ENCODE data around the gene MAP4K4.
A peak's percentile ranks its signal among the peaks of the same experiment; 100 is the strongest.
"Not testable (repeated sequence)": the region's sequence is repeated elsewhere in the genome, so short reads cannot be mapped to it uniquely, and the experiment has no call there.

Gene MAP4K4

DNA sequence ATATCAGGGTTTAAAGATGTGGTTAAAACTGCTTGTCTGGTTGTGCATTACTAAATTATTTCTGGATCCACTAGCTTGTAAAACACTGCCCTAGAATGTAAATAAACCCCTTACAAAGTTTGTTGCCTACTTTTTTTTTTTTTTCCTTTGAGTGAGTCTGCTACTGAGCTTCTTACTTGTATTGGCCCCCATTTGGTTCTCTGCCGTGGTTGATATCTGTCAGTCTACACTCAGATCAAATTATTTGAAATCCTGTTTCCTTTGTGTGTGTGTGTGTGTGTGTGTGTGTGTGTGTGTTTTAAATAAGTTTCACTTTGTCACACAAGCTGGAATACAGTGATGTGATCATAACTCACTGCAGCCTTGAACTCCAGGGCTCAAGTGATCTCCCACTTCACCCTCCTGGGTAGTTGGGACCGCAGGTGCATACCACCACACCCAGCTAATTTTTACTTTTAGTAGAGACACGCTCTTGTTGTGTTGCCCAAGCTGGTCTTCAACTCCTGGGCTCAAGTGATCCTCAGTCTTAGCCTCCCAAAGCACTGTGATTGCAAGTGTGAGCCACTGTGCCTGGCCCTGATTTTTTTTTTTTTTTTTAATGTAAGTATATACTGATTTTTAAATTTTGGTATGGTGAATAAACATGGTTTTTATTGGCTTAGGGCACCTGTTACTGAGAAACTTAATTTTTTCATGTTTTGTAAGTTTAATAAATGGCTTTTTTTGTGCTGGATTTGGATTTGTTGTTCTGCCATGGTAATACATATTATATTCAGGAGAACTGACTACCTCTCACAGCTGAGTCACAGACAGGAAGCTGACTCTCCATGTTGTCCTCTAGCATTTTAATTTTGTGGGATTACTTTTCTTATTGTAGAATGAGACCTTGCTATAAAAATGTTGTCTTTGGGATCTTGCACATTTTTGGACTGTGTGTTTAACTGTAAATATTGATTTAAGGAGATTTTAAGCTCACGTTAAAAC is 48.5 kb downstream of the MAP4K4 start:
- no peak for DNase-seq

GRCh38 chr2:101748000-101748399 is 50.5 kb downstream of the MAP4K4 start:
- DNase-seq, result no peak

DNA sequence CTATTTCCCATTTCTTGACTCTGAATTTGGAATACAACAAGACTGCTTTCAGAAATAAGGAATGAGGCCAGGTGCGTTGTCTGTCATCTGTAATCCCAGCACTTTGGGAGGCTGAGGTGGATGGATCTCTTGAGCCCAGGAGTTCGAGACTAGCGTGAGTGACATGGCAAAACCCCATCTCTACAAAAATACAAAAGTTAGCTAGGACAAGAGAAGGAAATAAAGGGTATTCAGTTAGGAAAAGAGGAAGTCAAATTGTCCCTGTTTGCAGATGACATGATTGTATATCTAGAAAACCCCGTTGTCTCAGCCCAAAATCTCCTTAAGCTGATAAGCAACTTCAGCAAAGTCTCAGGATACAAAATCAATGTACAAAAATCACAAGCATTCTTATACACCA is 51.0 kb downstream of the MAP4K4 start:
- not testable (repeated sequence) for DNase-seq

DNA sequence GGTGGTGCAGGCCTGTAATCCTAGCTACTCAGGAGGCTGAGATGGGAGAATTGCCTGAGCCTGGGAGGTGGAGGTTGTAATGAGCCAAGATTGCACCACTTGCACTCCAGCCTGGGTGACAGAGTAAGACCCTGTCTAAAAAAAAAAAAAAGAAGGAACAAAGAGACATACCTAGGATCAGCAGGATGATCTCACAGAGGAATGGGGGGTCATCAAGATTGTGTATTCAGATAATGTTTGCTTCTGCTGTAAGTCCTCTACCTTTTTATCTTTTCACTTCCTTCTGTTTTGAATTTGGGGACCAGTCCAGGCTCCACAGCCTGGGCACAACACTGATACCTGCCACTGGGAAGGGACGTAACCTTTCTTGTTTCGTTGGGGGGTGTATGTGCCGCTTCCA is 53.2 kb downstream of the MAP4K4 start:
- no peak for DNase-seq

GRCh38 chr2:101751276-101751815 is 53.8 kb downstream of the MAP4K4 start:
- no peak for DNase-seq

DNA sequence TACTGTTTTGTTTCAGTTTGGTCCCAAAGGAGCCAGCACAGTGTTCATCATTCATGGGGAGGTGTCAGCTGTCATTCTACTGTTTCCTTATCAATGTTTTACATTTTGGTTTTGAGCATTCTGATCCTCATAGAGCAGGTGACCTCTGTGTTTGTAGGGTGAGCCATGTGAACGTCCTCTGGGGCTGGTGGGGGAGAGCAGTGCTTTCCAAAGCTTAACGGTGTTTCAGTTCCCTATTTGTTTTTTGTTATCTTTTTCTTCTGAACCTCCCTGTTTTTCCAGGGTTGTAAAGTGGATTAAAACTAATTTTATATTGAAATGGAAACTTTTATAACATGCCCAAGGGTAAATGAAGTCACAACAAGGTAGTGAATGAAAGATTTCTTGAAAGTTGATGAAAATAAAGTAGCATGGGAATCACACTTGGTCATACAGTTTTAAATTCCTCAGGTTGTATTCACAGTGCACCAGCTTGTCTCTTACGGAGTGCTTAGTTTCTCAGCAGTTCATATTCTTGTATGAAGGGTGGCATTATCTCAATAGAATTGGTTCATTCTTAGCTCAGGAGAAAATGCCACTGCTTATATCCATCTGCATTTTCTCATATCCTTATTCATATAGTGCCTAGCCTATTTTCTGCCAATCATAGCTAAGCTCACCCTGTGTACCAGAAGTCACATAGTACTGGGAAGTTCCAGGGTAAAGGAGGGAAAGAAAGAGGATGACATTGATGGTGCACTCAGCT is 54.5 kb downstream of the MAP4K4 start:
- DNase-seq, result no peak

DNA sequence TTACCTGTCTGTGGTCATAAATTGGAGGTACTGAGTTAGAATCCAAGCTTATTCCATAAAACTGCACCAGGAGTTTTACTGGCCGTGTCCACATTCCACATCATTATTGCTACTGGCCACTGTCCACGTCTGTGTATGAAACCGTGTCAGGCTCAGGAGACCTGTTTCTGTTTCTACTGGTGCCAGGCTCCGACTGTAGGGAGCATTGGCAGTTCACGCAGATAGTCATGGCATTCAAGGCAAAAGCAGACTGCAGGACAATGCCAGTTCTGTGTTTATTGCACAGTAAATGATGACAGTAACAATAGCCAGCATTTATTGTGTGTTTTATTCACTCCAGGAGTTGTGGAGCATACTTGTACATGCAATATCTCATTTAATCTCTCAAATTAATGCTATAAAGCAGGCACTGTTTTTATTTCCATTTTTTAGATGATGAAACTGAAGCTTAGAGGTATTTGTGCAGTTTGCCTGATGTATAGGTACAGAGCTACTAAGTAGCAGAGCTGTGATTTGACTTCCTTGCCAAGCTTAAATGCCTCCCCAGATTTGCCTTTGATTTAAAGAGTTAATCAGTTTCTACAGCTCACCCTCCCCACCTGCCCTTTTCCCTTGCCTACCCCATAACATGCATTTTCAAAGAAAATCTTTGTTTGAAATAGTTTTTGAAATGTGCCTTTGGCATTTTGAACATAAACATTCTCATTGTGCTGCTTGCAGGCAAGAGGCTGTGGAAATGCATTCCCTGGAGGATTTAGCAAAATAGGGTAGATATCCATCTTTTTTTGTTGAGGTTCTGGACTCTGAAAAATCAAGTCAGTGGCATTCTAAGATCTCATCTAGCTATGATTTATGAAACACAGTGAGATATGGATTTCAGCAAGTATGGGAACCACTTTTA is 55.5 kb downstream of the MAP4K4 start:
- DNase-seq, result no peak

DNA sequence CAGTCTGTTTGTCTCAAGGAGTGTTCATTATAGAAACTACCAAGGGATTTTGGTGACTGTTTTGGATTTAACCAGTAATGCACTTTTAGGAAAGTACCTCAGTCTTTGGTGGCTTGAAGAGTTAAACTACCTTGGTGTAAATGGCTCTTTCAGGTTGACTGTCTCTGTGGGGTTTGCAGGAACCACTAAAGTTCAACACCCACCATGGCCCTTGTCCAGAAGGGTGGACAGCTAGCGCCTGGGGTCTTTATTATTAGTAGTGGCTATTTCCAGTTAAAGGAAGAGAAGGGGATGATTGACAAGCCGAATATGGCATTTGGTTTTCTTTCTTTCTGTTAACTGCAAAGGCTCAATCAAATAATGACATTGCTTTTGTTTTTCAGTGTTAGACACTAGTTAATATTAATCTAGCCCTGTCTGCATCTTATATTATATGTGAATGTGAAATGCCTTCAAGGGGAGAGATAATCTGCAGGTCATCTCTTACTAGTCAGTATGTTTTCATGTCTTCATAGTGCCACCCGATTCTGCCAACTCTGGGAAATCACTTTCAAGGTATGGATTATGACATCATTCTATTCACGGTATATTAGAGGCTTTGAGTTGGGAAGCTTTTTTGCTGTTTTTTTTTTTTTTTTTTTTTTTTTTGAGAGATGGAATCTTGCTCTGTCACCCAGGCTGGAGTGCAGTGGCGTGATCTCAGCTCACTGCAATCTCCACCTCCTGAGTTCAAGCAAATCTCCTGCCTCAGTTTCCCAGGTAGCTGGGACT is 56.4 kb downstream of the MAP4K4 start:
- DNase-seq, result no peak

DNA sequence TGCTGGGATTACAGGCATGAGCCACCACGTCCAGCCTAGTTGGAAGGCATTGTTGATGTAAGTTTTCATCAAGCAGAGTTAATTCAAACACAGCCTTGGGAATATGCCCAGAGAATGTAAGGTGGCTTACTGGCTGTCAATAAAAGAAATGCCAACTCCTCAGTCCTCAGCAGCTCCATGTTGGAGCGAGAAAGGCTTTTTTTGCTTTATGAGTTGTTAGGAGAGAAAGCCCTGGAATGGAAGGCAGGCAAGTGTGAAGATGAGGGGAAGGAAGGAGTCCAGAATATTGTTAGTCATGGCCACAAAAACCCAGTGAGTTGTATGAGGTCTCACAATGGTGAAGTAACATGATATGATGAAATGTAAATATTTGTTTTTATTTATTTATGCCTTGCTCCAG is 57.1 kb downstream of the MAP4K4 start:
- DNase-seq, result no peak

- DNase-seq, result no peak
Measured at GRCh38 chr2:101756266-101756665, 58.8 kb downstream of the MAP4K4 start.

GRCh38 chr2:101758001-101758400 is 60.5 kb downstream of the MAP4K4 start:
- no peak for DNase-seq

- no peak for DNase-seq
Measured at GRCh38 chr2:101759162-101759561, 61.7 kb downstream of the MAP4K4 start.

- no peak for DNase-seq
Measured at GRCh38 chr2:101762451-101763171, 65.1 kb downstream of the MAP4K4 start.

DNA sequence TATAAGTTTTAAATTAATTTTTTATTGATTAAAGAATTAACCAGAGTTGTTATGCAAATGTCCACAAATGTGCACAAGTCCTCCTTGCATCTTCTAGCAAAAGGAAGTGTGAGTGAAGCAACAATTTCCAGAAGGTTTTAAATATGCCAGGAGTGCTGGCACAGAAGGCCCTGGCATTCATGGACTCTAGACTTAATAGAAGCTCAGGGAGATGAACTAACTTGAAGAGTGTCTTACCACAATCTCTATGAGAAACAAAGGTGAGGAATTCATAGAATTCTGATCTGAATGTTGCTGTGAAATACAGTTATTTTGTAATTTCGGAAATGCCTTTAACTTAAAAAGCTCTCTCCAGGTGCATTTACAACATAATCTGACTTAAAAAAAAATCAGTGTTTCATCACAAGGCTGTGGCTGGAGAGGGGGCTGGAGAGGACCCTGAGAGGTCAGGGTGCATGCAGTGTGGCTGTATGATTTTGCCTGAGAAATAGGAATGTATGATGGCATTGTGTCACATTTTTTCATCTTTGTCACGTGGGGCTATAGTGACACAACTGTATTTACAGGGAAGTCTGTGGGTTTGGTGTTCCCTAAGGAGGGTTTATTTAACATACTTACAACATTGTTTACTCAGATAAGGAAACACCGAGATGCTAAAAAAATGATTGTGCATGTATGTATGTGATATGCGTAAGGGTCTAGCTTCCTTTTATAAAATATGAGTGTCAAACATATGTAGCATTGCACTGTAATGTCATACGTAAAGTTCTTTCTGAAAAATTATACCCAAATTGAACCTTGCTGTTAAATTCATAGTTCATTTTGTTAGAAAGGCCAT is 66.2 kb downstream of the MAP4K4 start:
- no peak for DNase-seq

DNA sequence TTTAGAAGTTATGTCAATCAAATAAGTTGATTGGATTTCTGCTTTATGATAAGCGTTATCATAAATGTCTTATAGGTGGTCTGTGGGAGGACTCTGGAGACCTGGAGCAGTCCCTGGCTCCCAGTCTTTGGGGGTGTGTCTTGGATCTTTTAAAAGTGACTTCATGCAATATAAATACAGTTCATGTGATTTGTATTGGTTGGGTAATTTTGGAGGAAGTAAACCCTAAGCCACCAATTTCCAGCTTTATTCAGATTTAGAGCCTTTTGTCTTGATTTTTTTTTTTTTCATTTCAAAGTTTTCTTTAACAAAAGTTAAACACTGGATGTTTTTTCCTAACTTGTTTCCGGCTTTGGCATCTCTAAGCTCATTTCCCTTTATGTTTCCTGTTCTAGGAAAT is 68.8 kb downstream of the MAP4K4 start:
- DNase-seq, result no peak

DNA sequence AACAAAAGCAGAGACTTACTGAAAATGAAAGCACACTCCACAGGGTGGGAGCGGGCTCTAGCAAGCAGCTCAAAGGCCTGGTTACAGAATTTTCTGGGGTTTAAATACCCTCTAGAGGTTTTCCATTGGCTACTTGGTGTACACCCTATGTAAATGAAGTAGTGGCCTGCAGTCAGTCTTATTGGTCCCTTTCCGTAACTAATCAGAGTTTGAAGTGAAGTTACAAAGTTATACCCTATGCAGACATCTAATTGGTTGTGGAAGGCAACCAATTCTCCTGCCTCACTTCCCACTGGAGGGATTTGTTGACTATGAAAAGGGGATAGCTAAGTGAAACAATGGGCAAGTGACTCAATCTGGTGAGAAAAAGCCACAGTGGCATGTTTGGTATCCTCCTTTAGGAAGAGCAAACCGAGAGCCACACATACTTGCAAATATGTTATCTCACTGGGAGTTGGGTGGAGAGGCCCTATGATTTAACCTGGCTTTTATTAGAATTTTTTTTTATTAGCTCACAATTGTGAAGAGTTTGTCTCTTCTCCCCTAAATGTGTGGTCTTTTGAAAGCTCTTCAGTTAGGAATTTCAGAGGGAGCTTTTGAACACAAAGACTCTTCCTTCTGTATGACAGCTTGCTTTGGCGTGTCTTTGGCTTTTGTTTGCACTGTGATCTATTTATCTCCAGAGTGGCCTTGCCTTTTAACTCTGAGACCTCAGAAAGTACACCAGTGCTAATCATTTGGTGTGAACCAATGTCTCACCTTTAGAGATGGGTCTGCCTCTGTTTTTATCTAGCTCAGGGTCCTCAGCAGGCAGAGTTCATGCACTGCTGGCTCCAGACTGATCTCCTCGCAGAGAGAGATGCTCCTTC is 69.6 kb downstream of the MAP4K4 start:
- no peak for DNase-seq

GRCh38 chr2:101768556-101769220 is 71.2 kb downstream of the MAP4K4 start:
- DNase-seq, result no peak

GRCh38 chr2:101769726-101770125 is 72.2 kb downstream of the MAP4K4 start:
- DNase-seq, result not testable (repeated sequence)

DNA sequence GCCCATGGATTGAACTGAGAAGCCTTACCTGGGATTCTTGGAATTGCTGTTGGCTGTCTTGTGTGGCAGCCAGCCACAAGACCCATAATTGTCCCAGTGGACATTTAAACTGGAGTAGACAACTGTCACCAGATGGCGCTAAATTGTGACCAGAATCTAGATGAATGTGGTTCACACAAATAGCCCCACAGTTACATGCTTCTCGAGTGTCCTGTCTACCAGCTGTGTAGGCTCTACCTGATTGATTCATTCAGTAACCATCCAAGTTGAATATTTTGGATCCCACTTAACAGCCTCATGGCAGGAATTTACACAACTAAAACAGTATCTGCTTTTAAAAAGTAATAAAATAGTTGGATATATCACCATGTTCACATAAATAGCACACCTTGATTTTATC is 73.2 kb downstream of the MAP4K4 start:
- DNase-seq, result peak; percentile 28

Data from NCI-H1105 (cell line).